HG02884 (cell line): ENCODE results near the gene TAMALIN.

Experiments used
- ATAC-seq: cut with Tn5 transposase; IDR thresholded peaks from one replicate; pipeline ENCODE4 v1.9.1; 2021; ENCODE audit warnings: mild to moderate bottlenecking, moderate library complexity; ENCODE audit not compliant: unreplicated experiment

Gene TAMALIN

DNA sequence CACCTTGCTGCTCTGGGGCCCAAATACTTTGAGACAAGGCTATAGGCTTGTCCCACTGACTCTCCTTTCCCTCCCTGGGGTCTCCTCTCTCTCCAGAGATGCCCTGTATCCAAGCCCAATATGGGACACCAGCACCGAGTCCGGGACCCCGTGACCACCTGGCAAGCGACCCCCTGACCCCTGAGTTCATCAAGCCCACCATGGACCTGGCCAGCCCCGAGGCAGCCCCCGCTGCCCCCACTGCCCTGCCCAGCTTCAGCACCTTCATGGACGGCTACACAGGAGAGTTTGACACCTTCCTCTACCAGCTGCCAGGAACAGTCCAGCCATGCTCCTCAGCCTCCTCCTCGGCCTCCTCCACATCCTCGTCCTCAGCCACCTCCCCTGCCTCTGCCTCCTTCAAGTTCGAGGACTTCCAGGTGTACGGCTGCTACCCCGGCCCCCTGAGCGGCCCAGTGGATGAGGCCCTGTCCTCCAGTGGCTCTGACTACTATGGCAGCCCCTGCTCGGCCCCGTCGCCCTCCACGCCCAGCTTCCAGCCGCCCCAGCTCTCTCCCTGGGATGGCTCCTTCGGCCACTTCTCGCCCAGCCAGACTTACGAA is 47.6 kb downstream of the TAMALIN start:
- ATAC-seq = no peak

DNA sequence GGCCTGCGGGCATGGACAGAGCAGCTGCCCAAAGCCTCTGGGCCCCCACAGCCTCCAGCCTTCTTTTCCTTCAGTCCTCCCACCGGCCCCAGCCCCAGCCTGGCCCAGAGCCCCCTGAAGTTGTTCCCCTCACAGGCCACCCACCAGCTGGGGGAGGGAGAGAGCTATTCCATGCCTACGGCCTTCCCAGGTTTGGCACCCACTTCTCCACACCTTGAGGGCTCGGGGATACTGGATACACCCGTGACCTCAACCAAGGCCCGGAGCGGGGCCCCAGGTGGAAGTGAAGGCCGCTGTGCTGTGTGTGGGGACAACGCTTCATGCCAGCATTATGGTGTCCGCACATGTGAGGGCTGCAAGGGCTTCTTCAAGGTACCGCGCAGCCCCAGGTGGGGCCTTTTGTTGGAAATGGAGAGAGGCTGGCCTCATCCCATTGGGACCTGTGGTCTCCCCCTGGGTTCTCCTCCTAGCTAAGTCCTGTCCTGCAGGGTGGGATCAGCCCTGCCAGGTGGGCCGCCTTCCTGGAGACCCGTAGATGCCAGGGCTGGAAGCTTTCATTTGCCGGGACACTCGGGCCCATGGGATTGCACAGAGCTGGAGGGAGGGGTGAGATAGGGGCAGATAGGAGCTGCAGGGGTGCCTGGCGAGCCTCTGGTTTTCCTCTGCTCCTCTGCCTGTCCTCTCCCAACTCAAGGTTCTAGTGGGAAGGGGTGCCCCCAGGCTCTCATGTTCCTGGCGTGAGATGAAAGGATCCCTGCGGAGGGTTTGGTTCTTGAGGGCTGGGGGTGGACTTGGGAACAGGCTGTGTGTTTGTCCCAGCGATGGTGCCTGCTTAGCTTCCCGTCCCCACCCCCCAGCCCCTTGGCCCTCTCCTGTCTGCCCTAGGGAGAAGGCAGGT is 48.3 kb downstream of the TAMALIN start:
- ATAC-seq = no peak

DNA sequence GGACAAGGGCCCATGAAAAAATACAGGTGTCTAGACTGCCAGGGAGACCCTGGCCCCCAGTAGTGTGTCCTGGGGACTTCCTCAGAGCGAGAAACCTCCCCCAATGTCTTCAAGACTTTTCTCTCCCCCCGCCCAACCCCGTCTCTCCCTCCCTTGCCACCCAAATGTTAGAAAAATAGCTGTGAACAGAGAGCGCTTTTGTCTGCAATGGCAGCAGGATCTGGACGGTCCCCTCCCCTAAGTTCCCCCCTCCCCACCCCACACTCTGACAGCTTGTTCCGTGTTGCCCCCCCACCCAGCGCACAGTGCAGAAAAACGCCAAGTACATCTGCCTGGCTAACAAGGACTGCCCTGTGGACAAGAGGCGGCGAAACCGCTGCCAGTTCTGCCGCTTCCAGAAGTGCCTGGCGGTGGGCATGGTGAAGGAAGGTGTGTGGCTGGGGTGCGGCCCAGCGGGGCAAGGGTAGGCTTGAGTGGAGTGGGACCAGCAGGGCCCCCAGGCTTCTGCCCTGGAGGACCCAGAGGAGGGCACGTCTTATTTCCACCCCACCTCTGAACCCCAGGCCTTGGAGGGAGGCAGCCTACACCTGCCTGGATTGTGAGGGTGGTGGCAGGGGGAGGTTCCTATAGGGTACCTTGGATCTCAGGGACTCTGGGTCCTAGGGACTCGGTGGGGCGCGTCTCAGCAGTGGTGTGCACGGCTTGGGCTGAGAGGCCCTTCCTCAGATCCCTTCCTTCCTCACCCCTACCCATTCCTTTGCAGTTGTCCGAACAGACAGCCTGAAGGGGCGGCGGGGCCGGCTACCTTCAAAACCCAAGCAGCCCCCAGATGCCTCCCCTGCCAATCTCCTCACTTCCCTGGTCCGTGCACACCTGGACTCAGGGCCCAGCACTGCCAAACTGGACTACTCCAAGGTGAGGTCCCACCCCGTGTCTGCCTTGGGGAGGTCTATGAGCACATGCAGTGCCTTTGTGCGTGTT is 49.3 kb downstream of the TAMALIN start:
- no peak for ATAC-seq

DNA sequence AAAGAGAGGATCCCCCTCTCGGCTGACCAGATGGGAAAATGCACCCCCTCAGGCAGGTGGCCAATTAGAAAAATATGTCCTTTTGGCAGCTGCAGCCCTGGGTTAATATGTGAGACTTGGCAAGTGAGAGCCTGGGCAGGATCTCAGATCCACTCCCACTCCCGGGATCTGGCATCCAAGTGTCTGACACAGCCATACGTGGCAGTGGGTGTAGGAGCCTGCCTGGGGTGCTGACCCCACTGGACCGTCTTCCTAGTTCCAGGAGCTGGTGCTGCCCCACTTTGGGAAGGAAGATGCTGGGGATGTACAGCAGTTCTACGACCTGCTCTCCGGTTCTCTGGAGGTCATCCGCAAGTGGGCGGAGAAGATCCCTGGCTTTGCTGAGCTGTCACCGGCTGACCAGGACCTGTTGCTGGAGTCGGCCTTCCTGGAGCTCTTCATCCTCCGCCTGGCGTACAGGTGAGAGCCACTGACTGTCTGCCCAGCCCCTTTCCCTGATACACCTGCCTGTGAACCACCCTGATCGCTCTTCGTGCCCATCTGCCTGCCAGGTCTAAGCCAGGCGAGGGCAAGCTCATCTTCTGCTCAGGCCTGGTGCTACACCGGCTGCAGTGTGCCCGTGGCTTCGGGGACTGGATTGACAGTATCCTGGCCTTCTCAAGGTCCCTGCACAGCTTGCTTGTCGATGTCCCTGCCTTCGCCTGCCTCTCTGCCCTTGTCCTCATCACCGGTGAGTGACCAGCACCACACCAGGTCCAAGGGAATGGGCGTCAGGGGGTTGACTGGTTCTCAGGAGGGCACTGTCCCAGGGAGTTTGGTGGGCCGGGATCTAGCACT is 50.3 kb downstream of the TAMALIN start:
- ATAC-seq = no peak

DNA sequence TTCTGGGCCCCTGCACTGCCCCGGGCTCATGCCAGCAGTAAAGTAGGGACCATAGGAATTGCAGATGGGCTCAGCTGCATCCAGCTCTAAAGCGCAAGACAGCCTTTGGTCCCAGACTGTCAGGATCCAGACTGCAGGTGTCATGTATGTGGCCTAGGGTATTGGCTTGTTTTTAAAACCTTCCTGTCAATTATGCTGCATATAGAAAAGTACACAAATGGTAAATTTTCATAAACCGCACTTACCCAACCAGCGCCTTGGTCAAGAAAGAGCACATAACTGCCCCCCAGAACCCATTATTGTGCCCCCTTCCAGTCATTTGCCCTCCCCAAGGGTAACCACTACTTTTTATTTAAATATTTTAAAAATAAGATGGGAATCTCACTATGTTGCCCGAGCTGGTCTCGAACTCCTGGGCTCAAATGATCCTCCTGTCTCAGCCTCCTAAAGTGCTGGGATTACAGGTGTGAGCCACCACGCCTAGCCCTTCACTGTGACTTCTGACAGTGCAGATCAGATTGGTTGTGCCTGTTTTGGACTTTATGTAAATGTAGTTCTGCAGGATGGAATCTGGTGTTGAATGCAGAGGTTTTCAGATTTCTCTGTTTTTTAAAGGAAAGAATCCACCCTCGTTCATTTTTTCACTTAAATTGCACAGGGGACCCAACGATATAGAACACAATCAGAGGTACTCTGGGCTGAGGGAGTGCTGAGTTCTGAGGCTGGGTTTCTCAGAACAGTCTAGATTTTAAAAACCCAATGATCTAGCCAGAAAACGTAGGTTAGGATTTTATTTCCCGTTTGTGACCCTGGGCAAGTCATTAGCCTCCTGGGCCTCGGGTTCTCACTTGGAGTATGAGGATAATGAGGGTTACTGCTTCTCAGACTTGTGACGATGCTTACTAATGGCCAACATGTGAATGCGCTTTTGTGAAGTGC is 51.2 kb downstream of the TAMALIN start:
- ATAC-seq = no peak

DNA sequence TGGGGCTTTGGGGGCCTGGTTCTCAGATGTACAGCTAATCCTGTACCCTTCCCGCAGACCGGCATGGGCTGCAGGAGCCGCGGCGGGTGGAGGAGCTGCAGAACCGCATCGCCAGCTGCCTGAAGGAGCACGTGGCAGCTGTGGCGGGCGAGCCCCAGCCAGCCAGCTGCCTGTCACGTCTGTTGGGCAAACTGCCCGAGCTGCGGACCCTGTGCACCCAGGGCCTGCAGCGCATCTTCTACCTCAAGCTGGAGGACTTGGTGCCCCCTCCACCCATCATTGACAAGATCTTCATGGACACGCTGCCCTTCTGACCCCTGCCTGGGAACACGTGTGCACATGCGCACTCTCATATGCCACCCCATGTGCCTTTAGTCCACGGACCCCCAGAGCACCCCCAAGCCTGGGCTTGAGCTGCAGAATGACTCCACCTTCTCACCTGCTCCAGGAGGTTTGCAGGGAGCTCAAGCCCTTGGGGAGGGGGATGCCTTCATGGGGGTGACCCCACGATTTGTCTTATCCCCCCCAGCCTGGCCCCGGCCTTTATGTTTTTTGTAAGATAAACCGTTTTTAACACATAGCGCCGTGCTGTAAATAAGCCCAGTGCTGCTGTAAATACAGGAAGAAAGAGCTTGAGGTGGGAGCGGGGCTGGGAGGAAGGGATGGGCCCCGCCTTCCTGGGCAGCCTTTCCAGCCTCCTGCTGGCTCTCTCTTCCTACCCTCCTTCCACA is 52.0 kb downstream of the TAMALIN start:
- ATAC-seq = no peak

DNA sequence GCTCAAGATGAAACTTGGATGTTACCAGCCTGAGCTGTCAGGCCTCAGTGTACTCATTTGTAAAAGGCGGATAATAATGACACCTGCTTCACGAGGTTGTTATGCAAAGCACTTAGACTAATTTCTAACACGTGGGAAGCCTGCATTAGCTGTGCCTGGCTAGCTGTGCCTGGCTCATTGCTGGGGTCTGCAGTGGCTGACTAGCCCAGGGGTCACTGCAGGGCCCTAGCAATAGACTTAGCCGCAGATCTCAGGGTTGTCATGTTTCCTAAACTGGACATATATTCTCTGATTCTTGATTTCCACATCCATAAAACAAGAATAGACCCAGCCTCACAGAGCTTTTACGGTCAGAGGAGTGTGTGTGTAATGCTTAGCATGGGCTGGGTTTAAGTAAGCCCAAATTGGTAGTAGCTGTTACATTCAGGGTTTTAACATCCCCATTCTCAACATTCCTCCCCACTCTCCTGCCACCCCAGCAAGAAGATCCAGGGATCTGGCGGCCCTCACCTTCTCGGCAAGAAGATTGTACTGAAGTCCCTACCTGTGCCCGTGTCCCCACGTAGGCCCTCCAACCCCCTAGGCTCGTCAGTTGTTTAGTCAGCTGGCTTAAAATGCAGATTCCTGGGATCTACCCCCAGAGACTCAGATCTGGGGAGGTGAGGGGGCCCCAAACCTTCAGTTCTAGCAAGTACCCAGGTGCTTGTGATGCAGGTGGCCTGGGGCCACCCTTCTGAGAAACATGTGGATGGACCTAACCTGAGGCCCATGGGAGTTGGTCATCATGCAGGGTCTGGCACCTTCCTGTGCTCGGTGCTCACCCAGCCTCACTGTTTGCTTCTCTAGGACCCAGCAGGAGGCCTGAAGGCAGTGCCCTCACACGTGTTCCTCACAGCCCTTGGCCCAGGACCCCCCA is 53.1 kb downstream of the TAMALIN start:
- no peak for ATAC-seq

DNA sequence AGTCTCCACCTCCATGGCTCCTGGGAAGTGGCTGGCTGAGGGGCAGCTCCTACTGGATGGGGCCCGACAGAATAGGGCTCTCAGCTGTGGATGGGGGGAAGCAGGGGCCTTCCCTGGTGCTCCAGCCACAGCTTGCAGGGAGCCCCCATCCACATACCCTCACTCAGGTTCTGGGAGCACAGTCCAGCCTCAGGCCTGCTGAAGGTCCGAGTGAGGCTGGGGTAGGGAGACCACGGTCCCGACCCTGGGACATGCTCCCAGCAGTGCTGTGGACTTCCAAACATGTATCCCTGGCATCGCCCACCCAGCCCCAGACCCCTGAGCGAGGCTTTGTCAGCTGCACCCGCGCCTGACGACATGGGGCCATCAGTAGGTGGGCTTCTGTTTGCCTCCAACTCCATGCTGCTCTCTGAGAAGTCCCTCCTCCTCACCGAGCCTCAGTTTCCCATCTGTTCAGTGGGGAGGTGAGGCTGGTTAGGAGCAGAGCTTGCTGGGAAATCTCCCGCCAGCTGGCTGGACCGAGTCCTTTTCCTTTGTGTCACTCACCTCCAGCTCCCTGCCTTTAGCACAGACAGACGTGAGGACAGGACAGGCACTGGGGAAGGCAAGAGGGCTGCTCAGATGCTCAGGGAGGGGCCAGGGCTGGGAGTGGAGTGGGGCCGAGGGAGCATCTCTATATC is 53.9 kb downstream of the TAMALIN start:
- no peak for ATAC-seq

DNA sequence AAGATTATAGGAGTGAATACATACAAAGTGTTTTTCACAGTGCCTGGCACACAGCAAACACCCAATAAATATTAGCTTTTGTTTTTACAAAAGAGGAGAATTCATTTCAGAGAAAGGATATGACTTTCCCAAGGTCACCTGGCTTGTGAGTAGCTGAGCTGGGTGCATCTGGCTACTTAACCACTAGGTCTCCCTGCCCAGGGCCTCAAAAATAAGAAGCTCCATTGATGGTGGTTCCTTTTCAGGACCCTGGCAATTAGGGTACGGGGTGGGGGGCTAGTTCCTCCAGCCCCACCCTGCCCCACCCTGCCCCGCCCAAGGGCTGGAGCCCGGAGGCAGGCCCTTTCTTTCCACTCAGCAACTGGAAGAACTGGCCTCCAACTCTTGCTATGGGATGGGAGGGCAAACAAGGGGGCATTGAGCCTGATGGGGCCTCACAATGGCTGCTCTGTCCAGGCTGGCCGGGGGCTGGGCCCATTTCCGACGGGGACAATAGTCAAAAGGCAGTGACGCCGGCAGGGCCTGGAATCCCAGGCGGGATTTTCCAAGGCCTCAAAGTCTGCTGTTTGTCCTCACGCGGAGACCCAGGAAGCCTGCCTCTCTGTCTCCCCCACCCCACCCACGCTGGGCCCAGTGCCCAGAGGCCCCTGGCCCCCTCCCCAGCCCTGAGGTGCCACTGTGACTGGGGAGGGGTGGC is 54.9 kb downstream of the TAMALIN start:
- ATAC-seq = no peak

DNA sequence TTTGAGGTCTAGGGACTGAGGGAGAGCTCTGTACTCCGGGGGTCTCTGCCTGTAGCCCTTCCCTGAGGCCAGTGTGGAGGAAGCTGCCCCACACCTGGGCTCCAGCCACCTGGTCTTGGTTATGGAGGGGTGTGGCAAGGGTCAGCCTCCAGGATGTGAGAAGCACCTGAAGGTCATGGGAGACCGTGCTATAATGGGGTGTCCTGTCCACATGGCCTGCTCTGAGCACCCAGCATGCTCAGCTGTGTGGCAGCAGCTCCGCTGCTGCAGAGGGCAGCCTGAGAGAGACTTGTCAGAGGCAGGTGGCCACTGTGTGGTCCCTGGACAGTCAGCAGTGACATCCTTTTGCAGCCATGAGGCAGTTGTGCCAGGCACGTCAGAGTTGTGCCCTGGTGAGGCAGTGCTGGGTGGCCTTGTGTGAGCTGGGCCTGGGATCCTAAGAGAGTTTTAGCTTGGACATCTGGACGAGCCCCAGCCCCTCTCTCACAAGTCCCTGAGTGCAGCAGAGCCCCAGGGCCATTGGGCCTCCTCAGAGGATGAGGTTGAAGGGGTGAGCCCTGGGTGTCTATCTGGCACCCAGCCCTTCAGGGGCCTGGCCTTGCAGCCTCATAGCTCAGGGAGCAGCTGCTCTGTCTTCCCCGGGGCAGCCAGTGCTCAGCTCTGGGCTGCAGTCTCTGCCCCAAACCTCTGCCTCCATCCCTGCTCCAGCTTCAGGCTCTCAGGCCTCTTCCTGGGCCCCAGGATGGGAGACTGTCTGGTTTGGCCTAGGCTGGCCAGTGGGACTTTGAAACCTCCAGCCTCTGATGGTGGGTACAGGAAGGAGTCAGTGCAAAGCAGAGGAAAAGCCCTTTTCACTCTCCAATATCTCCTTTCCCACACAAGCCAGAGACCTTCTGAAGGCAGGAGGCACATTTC is 55.7 kb downstream of the TAMALIN start:
- ATAC-seq = no peak

DNA sequence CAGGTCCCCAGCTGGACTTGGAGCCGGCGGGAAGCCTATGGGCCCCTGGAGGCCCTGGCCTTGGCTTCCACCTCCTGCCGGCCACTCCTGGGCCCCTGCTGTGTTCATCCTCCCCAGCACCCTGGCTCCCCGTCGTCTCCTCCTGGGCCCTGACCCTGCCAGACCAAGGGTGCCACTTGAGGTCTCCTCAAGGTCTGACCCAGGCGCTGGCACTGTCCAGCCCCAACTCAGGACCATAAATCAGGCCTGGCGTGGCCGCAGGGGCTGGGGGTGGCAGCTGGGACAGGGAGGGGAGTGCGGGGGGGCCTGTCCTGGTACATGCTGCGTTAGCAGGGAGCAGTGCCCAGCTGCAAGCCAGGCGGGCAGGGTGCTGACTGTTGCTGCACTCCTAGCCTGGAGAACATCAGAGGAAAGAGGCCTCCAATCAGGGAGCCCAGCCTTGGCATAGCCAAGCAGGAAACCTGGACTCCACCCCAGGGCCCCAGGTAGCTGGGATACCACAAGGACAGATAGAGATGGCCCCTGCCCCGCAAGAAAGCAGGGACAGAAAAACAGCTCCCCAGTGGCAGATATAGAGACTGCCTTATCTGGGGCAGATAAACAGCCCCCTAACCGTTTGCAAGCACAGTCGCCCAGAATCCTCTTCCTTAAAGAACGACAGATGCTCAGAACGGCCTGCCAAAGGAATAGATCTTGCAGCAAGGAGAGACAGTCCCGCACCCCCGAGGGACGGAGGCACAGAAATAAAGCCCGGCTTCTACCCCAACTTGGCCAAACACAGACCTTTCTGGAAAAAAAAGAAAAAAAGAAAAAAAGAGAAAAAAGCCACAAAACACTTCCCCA is 56.6 kb downstream of the TAMALIN start:
- no peak for ATAC-seq

DNA sequence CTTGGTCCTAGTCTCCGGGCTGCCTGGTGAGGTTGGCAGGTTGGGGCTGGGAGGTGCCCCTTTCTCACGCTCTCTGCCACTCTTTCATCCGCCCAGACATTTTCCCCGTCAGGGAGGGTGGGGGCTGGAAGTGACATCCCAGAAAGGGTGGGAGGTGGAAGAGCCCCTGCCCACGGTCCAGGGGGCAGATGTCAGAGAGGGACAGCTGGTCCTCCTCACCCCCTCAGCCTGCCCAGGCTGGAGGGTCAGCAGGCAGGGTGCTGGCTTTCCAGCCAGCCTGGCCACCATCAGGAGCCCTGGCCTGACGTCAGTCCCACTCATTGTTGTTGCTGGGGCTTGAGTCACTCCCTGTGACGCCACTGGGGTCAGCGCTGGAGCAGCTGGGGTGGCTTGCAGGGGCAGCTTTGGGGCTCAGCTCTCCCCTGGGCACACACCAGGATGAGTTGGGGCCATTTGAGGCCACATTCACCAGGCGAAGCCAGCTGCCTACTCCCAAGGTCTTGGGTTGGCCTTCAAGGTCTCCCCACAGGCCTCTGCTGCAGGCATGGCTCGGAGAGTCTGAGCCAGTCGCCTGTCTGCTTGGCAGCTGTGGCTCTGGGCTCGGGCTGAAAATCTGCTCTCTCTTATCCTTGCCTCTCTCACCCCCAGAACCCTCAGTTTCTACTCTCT is 57.4 kb downstream of the TAMALIN start:
- ATAC-seq = no peak
